K562 (cell line): ENCODE data around the gene P4HB. TPM values are rescaled to one million over a fixed set of nuclear protein-coding genes. Genes with fewer than 3 reads are reported as not detected.

Source experiments
- EZH2 ChIP-seq: IDR thresholded peaks from 2 replicates; pipeline ENCODE4 v1.6.1; 2012; ENCODE audit warnings: low read depth, mild to moderate bottlenecking, inconsistent platforms, low read length, borderline replicate concordance
- GMEB1 ChIP-seq: fragments of 250-450 bp; sonication (Bioruptor Pico); IDR thresholded peaks from 2 replicates; pipeline ENCODE4 v1.4.0; 2020; ENCODE audit warnings: mild to moderate bottlenecking
- NFYB ChIP-seq: IDR thresholded peaks from 2 replicates; pipeline ENCODE4 v1.6.1; 2011; ENCODE audit warnings: mild to moderate bottlenecking, moderate library complexity; ENCODE audit not compliant: insufficient read length; ENCODE audit errors: extremely low read depth
- SNAPC5 ChIP-seq: fragments of 250-450 bp; sonication (Bioruptor Pico); IDR thresholded peaks from 2 replicates; pipeline ENCODE4 v1.8.0; 2021; ENCODE audit warnings: moderate library complexity, mild to moderate bottlenecking, inconsistent platforms
- SNIP1 ChIP-seq: fragments of 450-650 bp; IDR thresholded peaks from 2 replicates; pipeline ENCODE4 v1.7.1; 2017; ENCODE audit warnings: low read depth, mild to moderate bottlenecking
- TAF1 ChIP-seq: IDR thresholded peaks from 2 replicates; pipeline ENCODE4 v1.6.1; 2011; ENCODE audit warnings: mild to moderate bottlenecking, low read length, moderate library complexity; ENCODE audit not compliant: insufficient read depth, control insufficient read depth, severe bottlenecking; ENCODE audit errors: extremely low read depth
- TFAP4 ChIP-seq: sonication (generic); formaldehyde crosslinking; IDR thresholded peaks from 2 replicates; pipeline ENCODE4 v1.8.0; 2022; ENCODE audit warnings: missing genetic modification reagents, mild to moderate bottlenecking, moderate library complexity, borderline replicate concordance
- ZBTB7A ChIP-seq: IDR thresholded peaks from 2 replicates; pipeline ENCODE4 v1.6.1; 2011; ENCODE audit warnings: low read depth, mild to moderate bottlenecking, low read length, moderate library complexity, borderline replicate concordance; ENCODE audit not compliant: control insufficient read depth
- ZNF121 ChIP-seq: sonication (generic); formaldehyde crosslinking; conservative IDR thresholded peaks from 2 replicates; pipeline ENCODE4 v1.8.0; 2022; ENCODE audit warnings: missing genetic modification reagents
- ZNF217 ChIP-seq: sonication (generic); formaldehyde crosslinking; IDR thresholded peaks from 2 replicates; pipeline ENCODE4 v1.8.0; 2022; ENCODE audit warnings: mild to moderate bottlenecking, missing genetic modification reagents
- ZNF282 ChIP-seq: sonication (generic); formaldehyde crosslinking; IDR thresholded peaks from 2 replicates; pipeline ENCODE4 v1.8.1; 2023; ENCODE audit warnings: missing genetic modification reagents
- ZNF318 ChIP-seq, 2 experiments: fragments of 450-650 bp; IDR thresholded peaks; 2 replicates each; pipeline ENCODE4 v1.6.1; 2016; ENCODE audit warnings: mild to moderate bottlenecking in 2 of 2, borderline replicate concordance in 1 of 2, low read depth in 1 of 2, moderate library complexity in 1 of 2
- ZNF766 ChIP-seq: fragments of 200-800 bp; sonication (Bioruptor generic); conservative IDR thresholded peaks from 2 replicates; pipeline ENCODE4 v1.6.1; 2016; ENCODE audit warnings: missing genetic modification characterization, missing compliant biosample characterization
- ZNF778 ChIP-seq: fragments of 450-650 bp; formaldehyde crosslinking; IDR thresholded peaks from 2 replicates; pipeline ENCODE4 v1.4.0; 2020; ENCODE audit warnings: mild to moderate bottlenecking, moderate library complexity
- polyA plus RNA-seq, 8 experiments: library from polyadenylated mRNA; depleted of rRNA in 4 of 8; stranded (reverse) in 5 of 8; unstranded in 3 of 8; fragments of >200 nt; fragmentation: Nextera tagmentation in 2 of 8; fragmentation: Illumina TruSeq in 1 of 8; extraction: Ambion mirVana in 2 of 8; extraction: Trizol in 1 of 8; gene quantifications; 2 replicates each; pipeline versions ENCODE4 v1.2.1 to v1.2.3, GENCODE V29; 2011 to 2014; ENCODE audit warnings: inconsistent platforms in 1 of 8, missing spikeins in 1 of 8
- total RNA-seq, 7 experiments: library from RNA; depleted of rRNA in 6 of 7; stranded (reverse); fragments of >200 nt in 6 of 7; fragmentation: Illumina TruSeq in 2 of 7; extraction: Trizol in 2 of 7; gene quantifications; 2 replicates each; pipeline versions ENCODE4 v1.2.1 to v1.2.3, GENCODE V29; 2011 to 2021; ENCODE audit warnings: low replicate concordance in 1 of 7

P4HB gene
- total and polyA plus RNA-seq, 9 of the 15 experiments (the other 6 are each of a cell fraction or from before 2014, with no cell fraction given) = 4.4 to 645 (median 325) TPM

GRCh38 chr17:81885869-81886548 lies 25.7 kb upstream of the P4HB start (continued):
- no peak for TF ChIP-seq ZNF318 (IDR thresholded peaks at IDR 0.05; ENCODE audit: borderline replicate concordance in 1 of 2, low read depth in 1 of 2)
- no peak for TF ChIP-seq GMEB1
- no peak for TF ChIP-seq ZNF217
- no peak for TF ChIP-seq SNIP1
- TF ChIP-seq ZNF778 (CRISPR knock-in tag) = no peak
- TF ChIP-seq ZBTB7A = no peak
- TF ChIP-seq TAF1 = no peak
- no peak for TF ChIP-seq SNAPC5
- TF ChIP-seq ZNF282 (CRISPR knock-in tag) = 0 out of 2 replicates have a peak, but pooled peaks have one; percentile 59
- no peak for TF ChIP-seq ZNF121 (CRISPR knock-in tag)
- no peak for TF ChIP-seq EZH2
- no peak for TF ChIP-seq NFYB
- no peak for TF ChIP-seq ZNF766 (CRISPR knock-in tag)
- no peak for TF ChIP-seq TFAP4 (CRISPR knock-in tag)
